ENCODE measurements around the gene TMEM14C.
"Not testable (repeated sequence)": the region's sequence is repeated elsewhere in the genome, so short reads cannot be mapped to it uniquely, and the experiment has no call there.

TMEM14C gene

DNA sequence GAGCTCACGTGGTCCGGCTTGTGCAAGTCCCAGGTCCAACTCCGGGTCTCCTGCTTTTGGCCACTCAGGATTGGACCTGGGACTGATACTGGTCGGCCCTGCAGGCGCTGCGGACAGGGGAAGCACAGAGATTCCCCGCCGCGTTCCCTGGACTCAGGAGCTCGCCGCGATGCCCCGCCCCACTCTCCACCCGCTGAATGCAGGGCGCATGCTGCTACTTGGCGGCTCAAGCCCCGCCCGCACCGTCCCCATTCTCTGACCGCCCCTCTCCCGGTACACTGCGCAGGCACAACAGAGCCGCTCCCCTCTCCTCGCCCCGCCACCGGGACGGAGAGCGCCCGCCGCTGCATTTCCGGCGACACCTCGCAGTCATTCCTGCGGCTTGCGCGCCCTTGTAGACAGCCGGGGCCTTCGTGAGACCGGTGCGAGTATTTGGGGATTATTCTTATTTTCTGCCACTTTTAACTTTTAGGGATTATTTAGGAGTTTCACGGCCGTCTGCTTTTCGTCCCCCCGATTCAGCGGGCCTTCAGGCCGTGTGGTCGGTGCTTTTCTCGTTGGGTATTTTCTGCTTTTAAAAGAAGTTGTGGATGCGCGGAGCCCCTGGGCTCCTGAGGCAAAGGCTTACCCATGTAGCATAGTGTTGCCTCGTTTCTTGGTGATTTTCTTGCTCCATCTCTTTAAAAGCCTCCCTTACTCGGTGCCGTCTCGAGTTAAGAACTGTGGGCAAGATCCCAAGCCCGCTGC, at the start of gene TMEM14C:
TSS of gene TMEM14C (plus strand) at position 251 of the 747 bp plus-strand sequence. CDS start 1,544 bp downstream, outside the sequence.
- peak; percentile 97 to 98 for ATAC-seq

GRCh38 chr6:10676403-10676802, 46.5 kb upstream of the TMEM14C start:
- no peak for ATAC-seq

DNA sequence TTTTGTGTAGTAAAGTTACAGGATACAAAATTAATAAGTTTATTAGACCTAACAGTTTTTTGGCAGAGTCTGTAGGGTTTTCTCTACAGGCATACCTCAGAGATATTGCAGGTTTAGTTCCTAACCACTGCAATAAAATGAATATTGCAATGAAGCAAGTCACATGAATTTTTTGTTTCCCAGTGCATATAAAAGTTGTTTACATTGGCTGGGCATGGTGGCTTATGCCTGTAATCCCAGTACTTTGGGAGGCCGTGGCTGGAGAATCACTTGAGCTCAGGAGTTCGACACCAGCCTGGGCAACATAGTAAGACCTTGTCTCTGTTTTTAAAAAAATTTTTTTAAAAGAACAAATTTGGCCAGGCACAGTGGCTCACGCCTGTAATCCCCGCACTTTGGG, 44.4 kb upstream of the TMEM14C start:
- ATAC-seq = no peak

DNA sequence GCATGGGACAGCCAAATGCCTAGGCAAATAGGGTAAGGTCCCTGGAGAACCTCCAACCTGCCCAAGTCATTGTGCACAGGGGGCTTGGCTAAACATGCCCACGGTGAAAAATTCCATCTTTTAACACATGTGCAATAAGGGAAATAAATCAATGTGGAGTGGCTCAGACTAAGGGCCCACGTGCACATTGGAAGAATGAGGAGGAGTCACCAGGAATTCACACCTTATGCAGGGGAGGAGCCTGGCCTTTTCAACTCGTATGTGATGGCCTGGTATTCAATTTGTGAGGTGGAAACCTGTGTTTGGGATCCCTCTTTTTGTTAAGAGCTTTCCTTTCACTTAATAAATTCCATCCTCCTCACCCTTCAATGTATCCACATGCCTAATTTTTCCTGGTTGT, 41.1 kb upstream of the TMEM14C start:
- ATAC-seq = no peak

DNA sequence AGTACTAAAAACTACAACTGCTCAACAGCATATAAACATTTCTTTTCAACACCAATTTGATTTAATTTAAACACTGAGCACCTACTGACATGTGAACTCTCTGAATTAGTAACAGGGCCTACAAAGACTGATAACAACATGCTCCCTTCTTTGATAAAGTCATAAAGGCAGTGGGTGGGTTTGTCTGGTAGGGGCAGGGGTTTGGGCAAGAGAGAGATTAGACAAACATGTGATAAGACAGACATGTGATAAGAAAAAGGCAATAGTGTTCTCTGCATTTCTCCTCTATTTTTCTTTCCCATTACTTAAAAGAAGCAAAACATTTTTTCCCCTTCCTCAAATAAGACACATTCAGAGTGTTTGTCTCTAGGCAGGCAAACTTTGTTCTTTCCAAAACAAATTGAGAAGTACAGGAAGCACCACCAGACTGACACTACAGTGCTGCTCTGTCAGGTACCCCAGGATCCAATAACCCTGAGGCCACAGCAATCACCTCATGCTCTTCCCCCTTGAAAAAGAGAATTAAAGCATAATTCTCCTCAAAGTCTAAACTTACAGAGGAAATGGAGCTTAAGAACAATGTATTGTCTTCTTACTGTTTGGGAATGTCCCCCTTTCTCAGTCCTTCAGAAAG, 40.4 kb upstream of the TMEM14C start:
- ATAC-seq = no peak

DNA sequence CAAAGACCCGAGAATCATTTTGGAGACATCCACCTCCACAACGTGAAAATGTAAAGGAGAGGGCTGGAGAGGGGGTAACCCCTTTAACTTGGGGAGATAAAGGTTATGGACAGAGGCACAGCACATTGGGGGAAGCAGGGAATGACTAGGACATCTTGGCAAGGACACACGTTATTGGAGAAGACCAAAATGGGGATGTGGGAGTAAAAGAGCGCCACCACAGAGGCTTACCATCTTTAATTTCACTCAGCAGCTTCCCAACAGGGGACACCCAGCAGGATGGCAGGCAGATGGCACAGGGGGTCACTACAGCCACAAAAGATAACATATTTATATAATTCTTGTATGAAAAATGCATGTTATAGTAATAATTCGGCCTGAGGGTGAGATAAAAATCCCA, 38.3 kb upstream of the TMEM14C start:
- ATAC-seq = no peak

DNA sequence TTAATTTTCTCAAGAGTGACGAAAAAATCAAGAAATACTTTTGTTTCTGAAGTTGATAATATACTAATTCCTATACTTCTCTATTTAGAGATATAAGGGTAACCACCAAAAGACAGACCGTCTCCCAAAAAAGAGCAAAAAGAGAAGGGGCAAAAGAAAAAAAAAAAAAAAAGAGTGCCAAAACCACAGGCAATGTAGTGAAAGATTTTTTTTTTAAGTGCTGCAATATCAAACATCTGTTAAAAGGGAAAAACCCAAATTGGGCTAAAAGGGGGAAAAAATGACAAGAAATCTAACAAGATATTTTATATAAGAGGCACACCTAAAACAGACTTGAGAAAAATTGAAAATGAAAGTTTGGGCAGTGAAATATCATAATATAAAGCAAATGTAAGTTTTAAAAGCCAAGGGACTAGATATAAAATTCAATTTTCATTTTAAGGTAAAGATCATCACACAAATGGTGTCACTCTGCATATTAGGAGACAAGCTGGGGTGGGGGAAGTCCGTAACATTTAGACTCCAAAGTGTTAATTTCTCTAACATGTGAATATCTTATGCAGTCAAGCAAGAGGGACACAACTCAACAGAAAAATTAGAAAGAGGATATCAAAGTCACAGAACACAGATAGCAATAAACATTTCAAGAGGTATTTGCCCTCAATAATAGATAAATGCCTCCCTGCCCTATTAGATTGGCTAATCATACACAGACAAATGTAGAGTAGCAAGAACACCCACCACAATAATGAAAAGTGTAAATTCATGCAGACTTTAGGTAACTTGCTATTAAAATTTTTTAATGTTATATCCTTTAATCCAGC, 37.6 kb upstream of the TMEM14C start:
- no peak for ATAC-seq

- ATAC-seq = no peak
Observed at GRCh38 chr6:10686901-10687300, 36.0 kb upstream of the TMEM14C start.

DNA sequence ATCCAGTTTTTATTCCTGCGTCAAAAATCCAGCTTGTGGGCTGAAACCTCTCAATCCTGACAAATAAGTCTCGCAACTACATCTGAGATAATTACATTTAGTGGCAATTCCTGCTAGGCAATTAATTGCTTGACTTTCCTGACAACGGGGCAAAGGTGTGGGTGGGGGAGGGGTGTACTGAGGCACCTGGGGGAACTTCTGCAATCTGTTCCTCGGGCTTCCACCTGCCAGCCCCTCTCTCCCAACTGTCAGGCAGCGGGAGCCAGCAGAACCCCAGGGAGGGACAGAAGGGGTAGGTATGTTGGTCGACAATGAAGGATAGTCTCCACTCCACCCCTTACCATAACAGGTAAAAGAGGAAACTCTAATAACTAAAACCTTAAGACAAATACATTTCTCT, 35.3 kb upstream of the TMEM14C start:
- ATAC-seq = no peak

GRCh38 chr6:10690651-10691445, 32.0 kb upstream of the TMEM14C start:
- ATAC-seq = no peak

- ATAC-seq = no peak
Observed at GRCh38 chr6:10692965-10693538, 29.8 kb upstream of the TMEM14C start.

DNA sequence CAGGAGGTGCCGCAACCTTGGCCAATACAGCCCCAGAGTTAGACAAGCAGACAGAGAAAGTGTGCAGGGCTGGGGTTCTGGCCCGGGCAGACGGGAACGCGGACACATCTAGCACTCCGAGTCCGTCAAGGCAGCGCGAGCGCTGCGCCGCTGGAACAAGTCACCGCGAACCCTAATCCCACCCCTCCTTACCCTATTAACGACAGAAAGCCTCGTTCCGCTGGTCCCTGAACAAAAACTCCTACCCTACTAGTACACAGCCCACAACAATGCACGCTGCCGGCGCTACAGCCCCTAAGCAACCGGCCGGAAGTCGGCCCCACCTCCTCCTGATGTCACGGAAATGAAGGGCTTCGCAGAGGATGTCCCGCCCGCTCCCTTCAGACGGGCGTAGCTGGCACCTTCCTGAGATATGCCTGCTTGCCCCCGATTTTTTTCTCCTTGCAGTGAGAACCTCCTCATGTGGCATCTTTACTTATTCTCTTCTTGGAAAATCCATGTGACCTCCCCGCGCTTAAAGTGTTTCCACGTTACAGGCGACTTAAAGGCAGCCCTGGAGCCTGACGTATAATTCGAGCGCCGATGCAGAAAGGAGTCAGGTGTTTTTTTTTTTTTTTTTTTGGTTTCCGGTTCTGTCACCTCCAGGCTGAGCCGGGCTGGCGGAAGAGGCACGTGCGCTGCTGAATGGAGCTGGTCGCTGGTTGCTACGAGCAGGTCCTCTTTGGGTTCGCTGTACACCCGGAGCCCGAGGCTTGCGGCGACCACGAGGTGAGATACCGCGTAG, 28.4 kb upstream of the TMEM14C start, which contains the start of the genes C6orf52 and PAK1IP1:
TSS of gene C6orf52 (minus strand) at position 315 of the 784 bp plus-strand sequence. CDS start 7,066 bp downstream, outside the sequence.
TSS of gene PAK1IP1 (plus strand) at position 671 of the 784 bp plus-strand sequence. CDS start at position 685, 14 bp downstream.
- ATAC-seq = peak; percentile 94 to 95

- no peak for ATAC-seq
Observed at GRCh38 chr6:10695086-10695657, 27.7 kb upstream of the TMEM14C start.

GRCh38 chr6:10696655-10697054, 26.2 kb upstream of the TMEM14C start:
- no peak for ATAC-seq

DNA sequence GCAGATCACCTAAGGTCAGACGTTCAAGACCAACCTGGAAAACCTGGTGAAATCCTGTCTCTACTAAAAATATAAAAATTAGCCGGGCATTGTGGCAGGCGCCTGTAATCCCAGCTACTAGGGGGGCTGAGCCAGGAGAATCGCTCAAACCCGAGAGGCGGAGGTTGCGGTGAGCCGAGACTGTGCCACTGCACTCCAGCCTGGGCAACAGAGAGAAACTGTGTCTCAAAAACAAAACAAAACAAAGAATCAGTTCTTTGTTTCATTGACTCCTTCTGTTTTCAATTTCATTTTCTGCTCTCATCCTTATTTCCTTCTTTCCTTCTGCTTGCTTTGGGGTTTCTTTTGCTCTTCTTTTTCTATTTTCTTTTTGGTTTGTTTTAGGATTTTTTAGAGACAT, 8.9 kb upstream of the TMEM14C start:
- no peak for ATAC-seq

- no peak for ATAC-seq
Observed at GRCh38 chr6:10719296-10719963, 3.4 kb upstream of the TMEM14C start.

- ATAC-seq = no peak
Observed at GRCh38 chr6:10719964-10720264, 3.0 kb upstream of the TMEM14C start.

- ATAC-seq = peak; percentile 27 to 31
Observed at GRCh38 chr6:10720265-10720959, 2.5 kb upstream of the TMEM14C start.

DNA sequence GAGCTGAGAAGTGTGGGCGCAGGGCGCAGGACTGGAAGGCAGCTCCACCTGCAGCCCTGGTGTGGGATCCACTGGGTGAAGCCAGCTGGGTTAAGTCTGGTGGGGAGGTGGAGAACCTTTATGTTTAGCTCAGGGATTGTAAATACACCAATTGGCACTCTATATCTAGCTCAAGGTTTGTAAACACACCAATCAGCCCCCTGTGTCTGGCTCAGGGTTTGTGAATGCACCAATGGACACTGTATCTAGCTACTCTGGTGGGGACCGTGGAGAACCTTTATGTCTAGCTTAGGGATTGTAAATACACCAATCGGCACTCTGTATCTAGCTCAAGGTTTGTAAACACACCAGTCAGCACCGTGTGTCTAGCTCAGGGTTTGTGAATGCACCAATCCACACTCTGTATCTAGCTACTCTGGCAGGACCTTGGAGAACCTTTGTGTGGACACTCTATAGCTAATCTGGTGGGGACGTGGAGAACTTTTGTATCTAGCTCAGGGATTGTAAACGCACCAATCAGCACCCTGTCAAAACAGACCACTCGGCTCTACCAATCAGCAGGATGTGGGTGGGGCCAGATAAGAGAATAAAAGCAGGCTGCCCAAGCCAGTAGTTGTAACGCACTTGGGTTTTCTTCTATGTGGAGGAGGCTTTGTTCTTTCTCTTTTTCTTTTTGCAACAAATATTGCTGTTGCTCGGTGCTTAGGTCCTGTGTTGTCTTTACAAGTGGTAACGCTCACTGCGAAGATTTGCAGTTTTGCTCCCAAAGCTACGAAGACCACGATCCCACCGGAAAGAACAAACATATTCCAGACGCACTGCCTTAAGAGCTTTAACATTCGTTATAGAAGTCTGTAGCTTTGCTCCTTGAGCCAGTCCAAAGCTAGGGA, 1.7 kb upstream of the TMEM14C start:
- ATAC-seq = not testable (repeated sequence)
